ENCODE results near the gene PSTPIP2.
"Not testable (repeated sequence)": the region's sequence is repeated elsewhere in the genome, so short reads cannot be mapped to it uniquely, and the experiment has no call there.

The PSTPIP2 gene, protein sequence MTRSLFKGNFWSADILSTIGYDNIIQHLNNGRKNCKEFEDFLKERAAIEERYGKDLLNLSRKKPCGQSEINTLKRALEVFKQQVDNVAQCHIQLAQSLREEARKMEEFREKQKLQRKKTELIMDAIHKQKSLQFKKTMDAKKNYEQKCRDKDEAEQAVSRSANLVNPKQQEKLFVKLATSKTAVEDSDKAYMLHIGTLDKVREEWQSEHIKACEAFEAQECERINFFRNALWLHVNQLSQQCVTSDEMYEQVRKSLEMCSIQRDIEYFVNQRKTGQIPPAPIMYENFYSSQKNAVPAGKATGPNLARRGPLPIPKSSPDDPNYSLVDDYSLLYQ

DNA sequence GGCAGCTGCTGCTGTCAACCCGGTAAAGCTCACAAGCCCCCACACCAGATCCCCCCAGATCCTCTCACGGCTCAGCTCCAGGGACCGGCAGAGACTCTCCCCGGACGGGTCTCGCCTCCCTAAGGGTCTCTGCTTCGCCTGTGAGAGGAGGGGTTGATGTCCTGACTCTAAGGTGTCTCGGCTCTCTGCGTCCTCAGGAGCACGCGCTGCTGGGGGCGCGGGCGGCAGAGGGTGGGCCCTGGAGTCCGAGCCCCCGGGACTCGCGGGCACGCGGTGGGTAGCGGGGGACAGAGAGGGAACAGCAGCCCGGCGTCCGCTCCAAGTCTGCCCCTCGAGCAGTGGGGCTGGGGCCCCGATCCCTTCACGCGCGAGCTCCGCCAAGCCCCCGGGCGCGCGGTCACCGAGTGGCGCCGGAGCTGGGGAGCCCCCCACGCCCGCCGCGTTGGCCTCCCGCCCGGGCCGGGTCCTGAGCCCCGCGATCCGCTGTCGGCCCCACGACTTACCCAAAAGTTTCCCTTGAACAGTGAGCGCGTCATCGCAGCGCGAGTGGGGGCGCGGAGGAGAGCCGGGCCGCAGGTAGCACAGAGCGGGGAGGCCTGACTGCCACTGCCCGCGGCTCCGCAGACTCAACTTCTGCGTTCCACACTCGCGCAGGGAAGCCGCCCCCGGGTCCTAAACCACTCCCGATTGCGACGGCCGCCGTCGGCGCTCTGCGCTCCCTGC, at the start of gene PSTPIP2:
Gene PSTPIP2 (minus strand): TSS at position 608 of the 723 bp plus-strand sequence. CDS start 72 bp downstream, at position 536.
- DNase-seq (ENCODE audit: low read depth in 2 of 2) = peak; percentile 37 to 55

DNA sequence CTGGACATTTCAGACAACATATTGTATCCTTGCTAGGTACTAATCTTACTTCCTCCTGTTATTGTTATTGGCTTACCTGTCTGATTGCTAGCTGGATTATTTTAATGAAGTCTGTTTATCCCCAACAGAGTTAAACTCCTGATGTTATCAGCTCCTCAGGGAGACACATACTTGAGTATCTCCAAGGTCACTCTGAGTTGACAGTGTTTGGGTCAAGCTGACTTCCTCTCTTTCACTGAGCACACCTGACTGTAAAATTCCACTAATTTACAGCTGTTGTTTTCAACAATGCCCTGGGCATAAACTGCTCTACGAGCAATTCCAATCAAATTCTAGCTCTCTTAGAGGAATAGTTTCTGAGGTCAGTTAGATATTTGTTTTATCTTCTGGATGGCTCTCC, 41.7 kb upstream of the PSTPIP2 start:
- no peak for DNase-seq (ENCODE audit: low read depth in 2 of 2)

DNA sequence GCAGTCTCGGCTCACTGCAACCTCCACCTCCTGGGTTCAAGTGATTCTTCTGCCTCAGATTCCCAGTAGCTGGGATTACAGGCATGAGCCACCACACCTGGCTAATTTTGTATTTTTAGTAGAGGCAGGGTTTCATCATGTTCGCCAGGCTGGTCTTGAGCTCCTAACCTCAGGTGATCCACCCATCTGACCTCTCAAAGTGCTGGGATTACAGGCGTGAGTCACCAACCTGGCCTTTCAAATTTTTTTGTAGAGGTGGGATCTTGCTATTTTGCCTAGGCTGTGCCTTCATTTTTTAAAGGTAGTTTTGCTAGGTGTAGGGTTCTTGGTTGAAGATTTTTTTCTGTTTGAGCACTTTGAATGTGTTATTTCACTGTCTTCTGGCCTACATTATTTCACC, 38.3 kb upstream of the PSTPIP2 start:
- DNase-seq (ENCODE audit: low read depth in 2 of 2) = no peak

DNA sequence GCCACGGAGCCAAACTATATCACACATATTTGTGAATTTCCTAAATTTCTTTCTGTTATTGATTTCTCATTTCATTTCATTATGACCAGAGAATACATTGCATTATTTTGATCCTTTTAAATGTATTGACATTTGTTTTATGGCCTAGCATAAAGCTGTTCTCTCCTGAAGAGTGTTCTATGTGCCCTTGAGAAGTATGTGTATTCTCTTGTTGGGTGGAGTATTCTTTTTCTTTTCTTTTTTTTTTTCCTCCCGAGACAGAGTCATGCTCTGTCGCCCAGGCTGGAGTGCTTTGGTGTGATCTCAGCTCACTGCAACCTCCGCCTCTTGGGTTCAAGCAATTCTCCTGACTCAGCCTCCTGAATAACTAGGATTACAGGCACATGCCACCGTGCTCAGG, 37.3 kb upstream of the PSTPIP2 start:
- DNase-seq (ENCODE audit: low read depth in 2 of 2) = no peak

DNA sequence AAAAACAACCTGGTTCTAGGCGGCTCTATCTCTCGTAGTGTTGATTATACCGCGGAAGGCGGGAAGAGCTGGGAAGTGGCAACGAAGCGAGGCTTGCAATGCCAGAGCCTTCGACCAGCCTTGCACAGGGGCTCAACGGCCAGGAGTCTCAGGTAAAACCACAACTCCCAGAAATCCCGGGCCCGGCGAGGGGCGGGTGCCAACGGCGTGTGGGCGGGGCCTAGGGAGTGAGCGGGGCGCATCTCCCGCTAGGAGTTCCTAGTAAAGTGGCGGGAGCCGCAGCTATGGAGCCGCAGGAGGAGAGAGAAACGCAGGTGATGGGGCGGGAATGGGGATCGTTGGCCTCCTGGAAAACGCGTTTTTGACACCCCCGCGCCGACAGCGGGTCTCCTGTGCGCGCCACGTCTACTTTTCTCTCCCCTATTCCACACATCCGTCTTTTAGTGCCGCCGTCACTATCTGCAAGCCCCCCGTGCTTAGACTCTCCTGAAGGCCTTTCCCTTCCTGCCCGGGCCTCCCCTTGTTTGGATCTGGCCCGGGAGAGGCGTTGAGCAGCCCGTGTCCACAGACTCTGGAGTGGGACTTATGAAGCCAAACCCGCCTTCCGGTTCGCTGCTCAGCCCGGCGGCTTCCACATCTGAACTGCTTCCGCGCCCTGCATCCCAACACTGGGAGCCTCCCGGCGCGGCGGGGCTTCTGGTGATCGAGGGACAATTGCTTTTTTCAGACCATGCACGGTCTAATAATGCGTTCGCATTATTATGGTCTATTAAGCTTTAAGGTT, 32.3 kb upstream of the PSTPIP2 start, which contains the start of gene HAUS1:
Gene HAUS1 (plus strand): TSS at position 258 of the 784 bp plus-strand sequence. CDS start 27 bp downstream, at position 285.
- peak; percentile 81 to 84 for DNase-seq (ENCODE audit: low read depth in 2 of 2)

DNA sequence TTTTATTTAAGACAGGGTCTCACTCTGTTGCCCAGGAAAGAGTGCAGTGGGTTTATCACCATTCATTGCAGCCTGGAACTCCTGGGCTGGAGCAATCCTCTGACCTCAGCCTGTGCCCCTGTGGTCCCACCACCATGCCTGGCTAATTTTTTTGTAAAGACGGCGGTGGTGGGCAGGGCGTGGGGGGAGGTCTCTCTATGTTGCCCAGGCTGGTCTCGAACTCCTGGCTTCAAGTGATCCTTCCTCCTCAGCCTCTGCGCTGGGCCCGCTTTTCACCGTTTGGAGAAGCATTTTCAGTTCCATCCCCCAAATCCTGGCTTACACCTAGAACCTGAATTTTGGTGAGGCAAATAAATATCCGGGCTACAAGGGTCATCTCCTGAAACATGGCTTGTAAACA, 27.4 kb upstream of the PSTPIP2 start:
- DNase-seq (ENCODE audit: low read depth in 2 of 2) = no peak

DNA sequence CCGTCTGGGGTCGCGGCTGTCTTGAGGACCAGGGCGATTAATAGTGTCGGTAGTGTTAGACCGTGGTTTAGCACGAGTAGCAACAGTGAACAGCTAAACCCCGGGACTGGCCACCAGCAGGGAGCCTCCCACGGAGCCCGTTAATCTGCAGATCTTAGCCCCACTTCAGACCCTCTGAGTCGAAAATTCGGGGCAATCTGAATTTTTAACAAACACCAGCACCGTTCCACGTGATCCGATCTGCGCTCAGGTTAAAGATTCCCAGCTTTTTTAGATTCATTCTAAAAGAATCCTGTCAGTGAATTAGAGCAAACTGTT, 26.5 kb upstream of the PSTPIP2 start:
- no peak for DNase-seq (ENCODE audit: low read depth in 2 of 2)

DNA sequence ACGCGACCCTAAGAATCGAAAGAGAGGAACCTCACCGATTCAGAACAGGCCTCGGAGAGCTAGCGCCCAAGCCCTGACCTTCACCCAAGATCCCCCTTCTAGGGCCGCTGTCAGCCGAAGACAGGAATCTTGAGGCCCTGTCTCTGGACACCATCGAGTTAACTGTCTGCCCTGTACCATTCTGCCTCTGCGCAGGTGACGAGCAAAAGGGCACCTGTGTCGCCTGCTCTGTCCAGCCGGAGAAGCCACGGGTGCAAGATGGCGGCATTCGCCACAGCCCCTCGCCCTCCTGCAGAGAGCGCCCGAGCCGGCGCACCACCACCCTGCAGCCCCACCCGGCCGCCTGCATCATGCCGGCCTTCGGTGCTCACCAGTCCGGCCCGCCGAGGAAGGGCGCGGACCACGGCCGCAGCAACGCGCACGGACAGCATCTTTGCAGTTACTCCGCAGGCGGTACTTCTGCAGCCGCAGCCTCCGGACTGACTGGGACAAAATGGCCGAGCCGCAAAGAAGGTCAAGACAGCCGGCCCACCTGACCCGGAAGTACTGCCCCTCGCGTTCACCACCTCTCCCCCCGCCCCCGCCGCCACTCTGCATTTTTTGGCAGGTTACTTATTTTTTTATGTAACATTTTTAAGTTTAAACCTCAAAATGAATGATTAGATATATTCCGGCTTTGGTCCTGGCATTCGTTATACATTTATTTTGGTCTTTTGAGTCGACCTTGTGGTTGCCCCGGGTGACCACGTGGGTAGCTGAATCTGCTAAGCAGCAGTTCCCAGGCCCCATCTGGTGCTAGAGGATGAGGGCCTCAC, 25.9 kb upstream of the PSTPIP2 start, which contains the start of gene ATP5F1A:
Gene ATP5F1A (minus strand): TSS at position 496 of the 815 bp plus-strand sequence. CDS start 65 bp downstream, at position 431.
- DNase-seq (ENCODE audit: low read depth in 2 of 2) = peak; percentile 75 to 83

DNA sequence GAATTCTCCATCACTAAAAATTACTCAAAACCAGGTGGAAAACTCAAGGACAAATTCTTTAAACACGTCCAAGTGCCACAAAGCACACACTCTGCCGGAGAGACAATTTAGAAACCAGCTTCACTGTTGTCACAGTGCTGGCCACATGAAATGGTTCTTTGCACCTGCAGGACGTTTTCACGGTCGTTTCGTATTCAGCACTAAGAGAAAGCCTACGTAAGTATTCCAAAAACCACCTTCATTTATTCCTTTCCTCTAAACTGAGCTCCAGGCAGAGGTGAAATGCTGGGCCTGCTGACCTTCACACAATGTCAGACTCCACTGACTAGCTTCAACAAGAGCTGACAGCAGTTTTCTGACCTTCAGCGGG, 25.4 kb upstream of the PSTPIP2 start:
- DNase-seq (ENCODE audit: low read depth in 2 of 2) = no peak

DNA sequence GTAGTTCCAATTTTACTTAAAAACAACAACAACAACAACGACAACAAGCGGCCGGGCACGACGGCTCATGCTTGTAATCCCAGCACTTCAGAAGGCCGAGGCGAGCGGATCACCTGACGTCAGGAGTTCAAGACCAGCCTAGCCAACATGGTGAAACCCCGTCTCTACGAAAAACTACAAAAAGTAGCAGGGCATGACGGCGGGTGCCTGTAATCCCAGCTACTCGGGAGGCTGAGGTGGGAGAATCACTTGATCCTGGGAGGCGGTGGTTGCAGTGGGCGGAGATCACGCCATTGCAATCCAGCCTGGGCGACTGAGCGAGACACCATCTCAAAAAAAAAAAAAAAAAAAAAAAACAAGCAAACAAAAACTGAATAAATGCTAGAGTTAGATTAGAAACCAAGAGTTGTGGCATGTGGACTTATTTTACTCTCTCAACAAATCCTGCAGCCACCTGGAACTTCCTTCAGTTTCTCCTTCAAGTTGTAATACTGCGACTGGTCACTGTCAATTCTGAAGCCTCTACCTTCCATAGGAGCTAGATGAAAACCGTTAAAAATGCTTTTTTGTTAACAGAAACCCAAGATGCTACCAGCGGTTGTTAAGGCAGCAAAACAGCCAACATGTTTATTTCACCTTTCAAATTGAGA, 24.7 kb upstream of the PSTPIP2 start:
- DNase-seq (ENCODE audit: low read depth in 2 of 2) = no peak

DNA sequence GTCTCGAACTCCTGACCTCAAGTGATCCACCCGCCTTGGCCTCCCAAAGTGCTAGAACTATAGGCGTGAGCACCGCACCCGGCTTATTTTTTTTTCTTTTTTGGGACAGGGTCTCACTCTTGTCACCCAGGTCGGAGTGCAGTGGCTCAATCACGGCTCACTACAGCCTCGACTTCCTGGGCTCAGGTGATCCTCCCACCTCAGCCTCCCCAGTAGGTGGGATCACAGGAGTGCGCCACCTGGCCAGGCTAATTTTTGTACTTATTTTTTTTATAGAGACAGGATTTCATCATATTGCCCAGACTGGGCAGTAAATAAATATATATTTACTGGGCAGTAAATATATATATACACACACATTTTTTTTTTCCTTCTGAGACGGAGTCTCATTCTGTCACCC, 23.5 kb upstream of the PSTPIP2 start:
- no peak for DNase-seq (ENCODE audit: low read depth in 2 of 2)

DNA sequence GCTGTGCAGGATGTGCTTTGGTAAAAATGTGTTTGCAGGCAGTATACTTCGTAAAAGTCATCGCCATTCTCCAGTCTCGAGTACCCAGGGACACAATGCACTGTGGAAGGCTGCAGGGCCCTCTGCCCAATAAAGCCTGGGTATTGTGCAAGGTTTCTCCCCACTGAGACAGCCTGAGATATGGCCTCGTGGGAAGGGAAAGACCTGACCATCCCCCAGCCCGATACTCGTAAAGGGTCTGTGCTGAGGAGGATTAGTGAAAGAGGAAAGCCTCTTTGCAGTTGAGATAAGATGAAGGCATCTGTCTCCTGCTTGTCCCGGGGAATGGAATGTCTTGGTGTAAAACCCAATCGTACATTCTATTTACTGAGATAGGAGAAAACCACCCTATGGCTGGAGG, 16.4 kb upstream of the PSTPIP2 start:
- DNase-seq (ENCODE audit: low read depth in 2 of 2) = not testable (repeated sequence)

DNA sequence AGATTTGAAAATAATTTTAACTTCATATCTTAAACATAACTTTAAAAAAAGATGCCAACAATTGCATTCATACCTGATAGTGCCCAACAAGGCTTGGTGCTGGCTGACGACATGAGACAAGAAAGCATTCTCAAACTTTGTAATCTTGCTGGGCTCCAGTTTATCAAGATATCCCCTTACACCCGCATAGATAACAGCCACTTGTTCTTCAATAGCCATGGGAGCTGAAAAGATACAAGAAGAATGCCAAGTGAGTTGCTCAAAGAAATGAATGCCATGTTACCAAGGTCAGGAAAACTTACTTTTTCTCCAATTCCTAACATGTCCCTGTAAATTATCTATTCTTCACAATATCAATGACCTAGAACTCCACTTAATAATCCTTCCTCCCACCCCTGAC, 12.4 kb upstream of the PSTPIP2 start:
- no peak for DNase-seq (ENCODE audit: low read depth in 2 of 2)

DNA sequence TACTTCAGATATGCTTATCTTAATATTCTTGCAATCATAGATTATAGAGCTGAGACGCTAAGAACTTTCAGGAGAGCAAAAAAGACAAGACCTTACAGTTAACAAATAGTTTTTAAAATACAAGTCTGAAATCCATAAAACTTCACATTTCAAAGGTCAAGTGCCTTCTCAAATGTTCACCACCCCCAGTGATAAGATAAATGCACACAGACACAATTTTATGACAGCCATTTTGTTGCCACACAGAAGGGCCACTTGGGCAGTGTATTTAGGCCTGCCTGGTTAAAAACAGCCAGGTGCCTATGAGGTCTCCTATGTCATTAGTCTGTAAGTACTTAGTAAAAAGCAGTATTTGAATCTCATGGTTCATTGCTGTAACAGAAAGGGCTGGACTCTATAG, 8.1 kb upstream of the PSTPIP2 start:
- DNase-seq (ENCODE audit: low read depth in 2 of 2) = no peak

DNA sequence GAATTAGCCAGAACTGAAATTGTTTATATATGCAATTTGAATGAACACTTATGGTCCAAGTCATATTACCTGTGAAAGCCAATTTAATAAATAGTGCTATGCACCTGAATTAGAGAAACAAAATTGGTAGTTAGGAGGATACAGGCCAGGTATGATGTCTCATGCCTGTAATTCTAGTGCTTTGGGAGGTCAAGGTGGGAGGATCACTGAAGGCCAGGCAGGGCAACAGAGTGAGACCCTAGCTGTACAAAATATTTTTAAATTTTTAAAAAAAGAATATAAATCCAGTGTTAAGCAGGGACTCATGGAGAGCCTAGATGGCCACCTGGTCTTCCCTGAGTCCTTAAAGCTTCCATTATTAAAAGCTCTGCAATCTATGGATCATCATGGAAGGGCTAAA, 7.3 kb upstream of the PSTPIP2 start:
- no peak for DNase-seq (ENCODE audit: low read depth in 2 of 2)

DNA sequence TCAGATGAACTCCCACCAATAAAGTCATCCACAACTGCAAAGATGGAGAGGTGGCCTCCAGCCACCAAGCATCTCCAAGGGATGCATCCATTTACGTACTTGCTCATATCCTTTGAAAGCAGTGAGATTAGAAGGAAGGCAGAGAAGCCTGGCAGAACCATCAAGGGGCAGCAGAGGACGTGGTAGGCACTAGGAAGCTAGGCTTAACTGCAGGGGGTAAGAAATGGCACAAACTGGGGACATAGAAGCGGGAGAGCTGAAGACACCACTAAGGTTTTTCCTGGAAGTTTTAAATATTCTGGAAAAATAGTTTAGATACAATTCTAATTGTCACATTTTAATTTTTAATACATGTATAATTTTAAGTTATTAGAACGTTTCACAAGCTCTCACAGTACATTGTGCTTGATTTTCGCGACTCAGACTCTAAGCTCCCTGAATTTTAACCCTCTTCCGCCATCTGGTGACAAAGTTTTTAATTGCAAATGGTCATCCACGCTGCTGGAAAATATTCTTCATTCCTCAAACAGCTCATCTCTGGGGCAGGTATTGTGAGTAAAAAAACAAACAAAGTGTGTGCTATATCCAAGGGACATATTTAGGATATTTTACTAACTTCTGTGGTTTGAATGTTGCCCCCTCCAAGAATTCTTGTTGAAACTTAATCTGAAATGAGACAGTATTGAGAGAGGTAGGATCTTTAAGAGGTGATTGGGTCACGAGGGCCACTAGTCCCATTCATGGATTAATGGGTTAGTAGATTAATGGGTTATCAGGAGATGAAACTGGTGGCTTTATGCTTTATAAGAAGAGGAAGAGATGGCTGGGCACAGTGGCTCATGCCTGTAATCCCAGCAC, 1.6 kb upstream of the PSTPIP2 start:
- DNase-seq (ENCODE audit: low read depth in 2 of 2) = peak in 1 of 2 experiments; percentile 40

DNA sequence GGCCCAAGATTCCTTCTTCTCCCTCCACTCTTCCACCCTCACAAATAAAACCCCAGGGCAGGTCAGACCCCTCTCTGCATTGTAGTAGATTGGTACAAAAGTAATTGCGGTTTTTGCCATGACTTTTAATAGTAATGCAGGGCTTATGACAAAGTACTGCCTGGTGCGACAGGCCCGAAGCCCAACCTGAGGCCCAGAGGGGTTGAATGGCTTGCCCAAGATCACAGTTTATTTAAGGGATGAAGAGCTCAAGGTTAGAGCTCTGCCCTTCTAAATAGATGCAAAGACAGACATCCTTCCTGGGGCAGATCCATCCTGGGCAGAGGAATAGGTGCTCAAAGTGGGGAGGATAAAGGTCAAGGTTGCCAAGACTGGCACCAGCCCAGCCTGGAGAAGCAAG, 899 bp upstream of the PSTPIP2 start:
- no peak for DNase-seq (ENCODE audit: low read depth in 2 of 2)

DNA sequence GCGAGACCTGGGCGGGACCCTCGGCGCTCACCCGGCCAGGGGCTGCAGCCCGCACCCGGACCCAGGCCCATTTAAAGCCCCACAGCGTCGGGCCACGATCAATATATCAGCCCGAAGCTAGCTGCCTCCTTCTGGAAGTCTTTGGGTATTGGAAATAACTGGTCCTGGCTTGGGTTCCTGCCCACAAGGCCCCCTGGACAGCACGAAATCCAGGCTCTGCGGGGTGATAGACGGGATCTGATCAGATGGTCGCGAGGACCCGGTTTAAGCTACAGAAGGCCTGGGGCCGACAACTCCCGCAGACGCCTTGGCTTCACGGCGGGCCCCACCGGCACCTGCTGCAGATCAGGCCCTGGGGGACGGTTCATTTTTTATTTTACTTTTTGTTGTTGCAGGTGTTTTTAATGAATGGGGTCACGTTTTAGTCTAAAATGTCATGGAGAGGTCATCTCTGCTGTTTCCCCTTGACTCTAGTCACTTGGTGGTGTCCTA, 362 bp upstream of the PSTPIP2 start:
- no peak for DNase-seq (ENCODE audit: low read depth in 2 of 2)

DNA sequence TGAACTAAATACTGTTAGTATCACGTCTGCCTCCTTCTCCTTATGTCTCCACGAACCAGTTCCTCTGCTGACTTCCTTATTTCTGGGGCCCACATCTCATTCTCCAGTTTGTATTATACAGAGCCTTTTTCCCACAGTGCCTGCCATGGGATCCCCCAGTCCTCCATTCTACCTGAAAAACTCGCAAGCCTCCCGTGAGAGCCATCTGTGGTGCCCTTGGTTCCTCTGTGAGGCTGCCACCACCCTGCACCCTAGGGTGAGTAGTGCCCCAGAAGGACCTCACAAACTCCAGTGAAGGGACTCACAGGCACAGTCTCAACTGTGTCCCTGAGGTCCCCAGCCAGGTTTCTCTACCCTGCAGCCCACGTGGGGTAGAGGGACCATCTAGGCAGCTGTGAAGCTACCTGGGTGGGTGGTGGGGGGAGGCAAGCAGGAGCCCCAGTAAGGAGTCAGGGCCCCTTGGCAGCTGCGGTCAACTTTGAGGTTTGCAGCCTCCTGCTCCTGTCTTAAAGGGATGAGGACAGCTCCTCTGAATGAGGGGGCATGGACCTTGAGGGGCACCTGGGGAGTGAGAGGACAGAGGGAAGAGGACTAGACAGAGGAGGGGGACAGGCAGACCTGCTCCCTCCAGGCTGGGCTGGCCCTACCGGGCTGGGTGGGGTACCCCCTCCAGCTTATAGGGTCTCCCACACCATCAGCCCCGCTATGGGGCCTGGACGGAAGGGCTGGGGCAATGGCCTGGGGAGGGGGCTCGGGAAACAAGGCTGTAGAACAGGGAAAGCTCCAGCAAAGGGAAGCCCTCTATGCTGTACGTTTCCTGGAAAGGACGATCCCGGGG, 1.0 kb downstream of the PSTPIP2 start:
- DNase-seq (ENCODE audit: low read depth in 2 of 2) = no peak

Data from stimulated activated CD4-positive, alpha-beta T cell treated with anti-CD3 and anti-CD28 coated beads, Interleukin-12 subunit alpha, Interleukin-12 subunit beta, amount 100 ng/mL, for 24 hours (primary cell).